NCI-H128 (cell line): ENCODE results near the gene PEAR1.
"Not testable (repeated sequence)": the region's sequence is repeated elsewhere in the genome, so short reads cannot be mapped to it uniquely, and the experiment has no call there.

Experiments used
- DNase-seq: peaks from one replicate; lab custom pipeline; 2025; ENCODE audit not compliant: unreplicated experiment; lab: John Stamatoyannopoulos, UW

The PEAR1 gene

DNA sequence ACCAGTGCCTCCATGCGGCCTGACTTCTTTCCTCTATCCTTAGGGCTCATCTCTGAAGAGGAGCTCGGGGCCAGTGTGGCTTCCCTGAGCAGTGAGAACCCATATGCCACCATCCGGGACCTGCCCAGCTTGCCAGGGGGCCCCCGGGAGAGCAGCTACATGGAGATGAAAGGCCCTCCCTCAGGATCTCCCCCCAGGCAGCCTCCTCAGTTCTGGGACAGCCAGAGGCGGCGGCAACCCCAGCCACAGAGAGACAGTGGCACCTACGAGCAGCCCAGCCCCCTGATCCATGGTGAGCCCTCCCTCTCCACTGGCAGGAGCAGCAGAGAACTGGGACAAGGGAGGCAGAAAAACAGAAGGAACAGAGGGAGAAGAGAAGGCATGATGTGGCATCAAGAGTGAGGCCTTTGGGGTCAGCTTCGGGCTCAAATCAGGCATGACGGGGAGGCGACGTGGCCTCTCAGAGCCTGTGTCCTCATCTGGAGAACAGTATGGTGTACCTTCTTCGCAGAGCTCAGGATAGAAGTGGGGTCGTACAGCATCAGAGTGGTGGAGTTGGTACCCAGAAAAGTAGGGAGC, 20.4 kb downstream of the PEAR1 start:
- DNase-seq: no peak

DNA sequence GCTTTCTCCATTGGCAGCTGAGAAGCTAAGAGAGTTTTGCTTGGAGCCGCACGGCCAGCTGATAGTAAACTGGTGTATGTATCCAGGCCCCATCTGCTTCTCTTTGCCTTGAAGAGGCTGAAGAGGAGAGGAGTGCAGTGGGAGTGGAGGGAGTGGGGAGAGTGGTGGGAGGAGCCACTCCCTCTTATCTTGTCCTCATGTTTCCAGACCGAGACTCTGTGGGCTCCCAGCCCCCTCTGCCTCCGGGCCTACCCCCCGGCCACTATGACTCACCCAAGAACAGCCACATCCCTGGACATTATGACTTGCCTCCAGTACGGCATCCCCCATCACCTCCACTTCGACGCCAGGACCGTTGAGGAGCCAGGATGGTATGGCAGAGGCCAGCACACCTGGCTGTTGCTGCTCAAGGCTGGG, 20.9 kb downstream of the PEAR1 start:
- no peak for DNase-seq

DNA sequence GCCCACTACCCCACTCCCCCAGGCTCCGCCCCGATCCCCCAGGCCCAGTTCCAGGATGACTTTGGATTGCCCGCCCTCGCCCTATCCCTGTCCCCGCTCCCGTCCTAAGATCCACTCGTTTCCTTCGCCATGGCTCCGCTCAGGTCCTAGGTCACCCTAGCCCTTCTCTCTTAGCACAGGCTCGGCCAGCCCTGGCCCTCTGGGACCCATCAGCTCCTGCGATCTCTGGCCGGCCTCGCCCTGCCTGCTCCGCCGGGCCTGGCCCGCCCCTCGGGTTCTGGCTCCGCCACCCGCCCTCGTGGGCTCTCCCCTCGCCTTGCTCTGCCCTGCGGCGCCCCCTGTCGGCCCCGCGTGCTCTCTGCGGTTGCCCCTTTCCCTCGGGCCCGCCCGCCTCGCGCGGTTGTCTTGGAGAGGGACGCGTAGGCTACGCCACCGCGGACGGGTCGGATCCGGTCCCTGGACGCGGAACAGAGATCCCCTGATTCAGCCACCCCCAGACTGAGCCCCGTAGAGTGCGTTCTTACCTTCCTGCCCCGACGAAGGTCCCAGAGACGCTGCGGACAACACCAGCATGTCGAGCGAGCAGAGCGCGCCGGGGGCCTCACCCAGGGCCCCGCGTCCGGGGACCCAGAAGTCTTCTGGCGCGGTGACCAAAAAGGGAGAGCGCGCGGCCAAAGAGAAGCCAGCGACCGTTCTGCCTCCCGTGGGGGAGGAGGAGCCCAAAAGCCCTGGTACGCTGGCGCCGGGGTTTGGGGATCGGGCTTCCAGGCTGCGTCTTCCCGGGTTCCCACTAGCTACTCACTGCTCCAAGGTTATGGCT, 26.9 kb downstream of the PEAR1 start, which contains the start of gene LRRC71:
Gene LRRC71 (plus strand): TSS at position 400 of the 820 bp plus-strand sequence. CDS start 172 bp downstream, at position 572.
- peak; percentile 38 for DNase-seq

DNA sequence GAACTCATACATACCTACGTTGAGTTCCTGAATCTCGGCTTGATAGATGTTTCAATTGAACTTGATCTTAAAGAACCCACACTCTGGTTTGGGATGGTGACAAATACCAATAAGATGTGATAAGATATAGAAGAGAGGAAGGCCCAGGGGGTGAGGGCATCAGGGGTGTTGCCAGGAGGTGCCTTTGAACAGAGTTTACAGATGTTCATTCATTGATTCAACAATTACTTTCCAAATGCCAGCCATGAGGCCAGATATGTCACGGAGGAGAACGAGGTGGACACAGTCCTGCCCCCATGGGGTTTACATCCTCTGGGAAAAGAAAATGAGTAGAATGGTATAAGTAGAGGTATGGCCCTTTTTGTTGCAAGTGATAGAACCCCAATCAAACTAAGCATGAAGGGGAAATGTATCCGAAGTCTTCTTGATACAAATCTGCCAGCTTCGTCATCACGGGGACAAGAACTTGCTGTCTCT, 27.6 kb downstream of the PEAR1 start:
- no peak for DNase-seq

DNA sequence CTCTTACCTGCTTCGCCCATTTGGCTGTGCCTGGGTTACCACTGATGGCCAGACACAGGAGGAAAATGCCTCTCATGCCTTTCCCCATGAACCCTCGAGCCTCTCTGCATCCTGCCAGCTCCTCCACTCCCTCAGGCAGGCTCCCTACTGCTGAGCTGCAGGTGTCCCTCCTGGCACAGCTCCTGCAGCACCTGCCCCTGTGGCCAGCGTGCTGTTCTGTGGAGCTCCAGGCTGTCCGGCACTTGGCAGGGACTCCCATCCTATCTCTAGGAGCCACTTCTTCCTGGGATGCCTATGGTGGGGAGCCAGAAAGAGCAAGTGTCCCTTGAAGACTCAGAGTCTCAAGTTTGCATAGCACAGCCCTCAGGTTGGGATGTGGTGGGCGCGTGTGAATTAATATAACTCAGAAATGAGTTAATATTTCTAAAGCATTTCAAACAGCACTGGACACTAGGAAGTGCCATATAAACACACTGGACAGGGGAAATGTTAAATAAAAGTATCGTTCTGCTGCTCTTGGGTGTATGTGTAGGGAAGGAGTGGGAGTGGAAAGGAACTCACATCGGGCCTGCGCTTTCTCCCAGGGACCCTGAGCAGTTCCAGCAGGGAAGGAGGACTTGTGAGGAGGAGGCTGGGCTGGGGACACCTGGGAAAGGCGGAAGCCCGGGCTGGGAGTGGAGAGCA, 29.6 kb downstream of the PEAR1 start:
- no peak for DNase-seq

DNA sequence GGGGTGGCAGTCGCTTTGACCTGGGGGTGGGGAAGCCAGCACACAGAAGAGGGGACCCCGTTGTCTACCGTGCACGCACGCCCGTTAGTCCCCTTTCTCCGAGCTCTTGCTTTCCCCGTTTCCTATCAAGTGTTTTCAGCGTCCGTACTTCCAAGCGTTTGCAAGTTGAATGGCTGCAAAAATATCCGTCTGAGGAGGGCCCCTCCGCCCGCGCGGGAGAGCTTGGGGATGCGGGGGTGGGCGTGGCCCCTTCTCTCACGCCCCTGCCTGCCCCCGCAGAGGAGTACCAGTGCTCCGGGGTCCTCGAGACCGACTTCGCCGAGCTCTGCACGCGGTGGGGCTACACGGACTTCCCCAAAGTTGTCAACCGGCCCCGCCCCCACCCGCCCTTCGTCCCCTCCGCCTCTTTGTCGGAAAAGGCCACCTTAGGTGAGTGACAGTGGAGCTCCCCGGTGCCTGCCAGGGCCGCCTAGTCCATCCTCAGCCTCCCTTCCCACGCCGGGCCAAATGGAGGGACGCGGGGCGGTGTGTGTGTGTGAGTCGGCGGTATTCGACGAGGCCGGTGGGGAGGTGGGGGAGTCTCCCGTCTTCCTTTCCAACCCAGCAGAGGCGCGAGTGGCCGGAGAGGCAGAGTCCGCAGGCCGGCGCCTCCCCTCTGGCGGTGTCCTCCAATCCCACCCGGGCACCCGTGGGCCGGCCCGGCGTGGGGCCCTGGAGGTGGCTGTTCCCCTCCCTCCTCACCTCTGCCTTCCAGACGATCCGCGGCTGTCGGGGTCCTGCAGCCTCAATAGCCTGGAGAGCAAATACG, 30.4 kb downstream of the PEAR1 start:
- no peak for DNase-seq

DNA sequence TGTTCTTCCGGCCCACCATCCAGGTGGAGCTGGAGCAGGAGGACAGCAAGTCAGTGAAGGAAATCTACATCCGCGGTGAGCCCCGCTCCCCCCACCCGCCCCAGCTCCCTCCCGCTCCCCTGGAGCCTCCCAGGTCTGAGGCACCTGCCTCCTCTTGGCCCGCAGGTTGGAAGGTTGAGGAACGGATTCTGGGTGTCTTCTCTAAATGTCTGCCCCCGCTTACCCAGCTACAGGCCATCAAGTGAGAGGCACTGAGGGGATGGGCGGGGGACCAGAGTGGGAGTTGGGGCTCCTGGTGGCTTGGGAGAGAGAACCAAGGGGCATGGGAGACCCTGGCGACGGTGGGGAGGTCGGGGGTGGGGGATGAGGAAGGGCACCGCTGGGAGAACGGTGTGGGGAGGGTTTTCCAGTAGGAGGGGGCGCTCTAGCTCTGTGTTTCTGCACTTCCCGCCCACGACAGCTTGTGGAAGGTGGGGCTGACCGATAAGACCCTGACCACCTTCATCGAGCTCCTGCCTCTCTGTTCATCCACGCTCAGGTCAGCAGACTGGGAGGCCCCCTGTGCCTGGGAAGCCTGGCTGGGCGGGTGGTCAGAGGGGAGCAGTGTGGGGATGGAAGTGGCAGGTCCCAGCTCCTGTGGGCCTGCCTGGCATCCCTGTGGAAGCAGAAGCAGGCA, 31.1 kb downstream of the PEAR1 start:
- no peak for DNase-seq

DNA sequence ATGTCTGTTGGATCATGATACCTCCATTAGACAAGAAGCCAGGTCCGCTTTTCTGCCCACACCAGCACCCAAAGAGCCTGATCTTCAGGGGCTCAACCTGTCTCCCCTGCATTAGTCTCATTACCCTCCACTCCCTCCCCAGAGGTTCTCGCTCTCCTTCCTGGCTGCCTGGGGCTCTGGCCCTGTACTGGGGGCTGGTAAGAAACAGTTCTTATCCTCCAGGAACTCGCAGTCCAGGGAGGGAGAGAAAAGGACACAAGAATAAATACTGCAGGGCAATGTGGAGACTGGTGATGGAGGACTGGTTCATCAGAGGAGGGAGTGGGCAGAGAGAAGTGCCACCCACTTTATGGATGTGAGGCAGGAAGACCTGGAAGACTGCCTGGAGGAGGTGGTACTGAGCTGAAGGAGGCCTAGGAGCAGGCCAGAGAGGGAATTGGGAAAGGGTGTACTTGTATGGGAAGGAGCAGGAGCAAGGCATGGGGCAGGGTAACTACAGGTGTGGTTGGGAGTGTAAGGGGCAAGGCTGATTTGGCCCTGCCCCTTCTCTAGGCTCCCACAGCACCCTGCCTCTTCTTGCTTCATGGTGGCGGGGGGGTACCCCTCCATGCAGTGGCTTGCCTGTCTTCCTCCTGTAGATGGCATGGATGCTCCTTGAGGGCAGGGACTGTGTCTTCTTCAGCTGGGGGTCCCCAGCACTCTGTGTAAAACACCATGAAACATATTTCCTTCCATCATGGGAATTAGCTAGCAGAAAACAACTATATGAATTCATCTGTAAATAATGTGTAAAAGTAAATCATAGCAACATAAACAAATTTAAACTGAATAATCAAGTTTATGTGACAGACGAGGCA, 31.9 kb downstream of the PEAR1 start:
- DNase-seq: no peak

DNA sequence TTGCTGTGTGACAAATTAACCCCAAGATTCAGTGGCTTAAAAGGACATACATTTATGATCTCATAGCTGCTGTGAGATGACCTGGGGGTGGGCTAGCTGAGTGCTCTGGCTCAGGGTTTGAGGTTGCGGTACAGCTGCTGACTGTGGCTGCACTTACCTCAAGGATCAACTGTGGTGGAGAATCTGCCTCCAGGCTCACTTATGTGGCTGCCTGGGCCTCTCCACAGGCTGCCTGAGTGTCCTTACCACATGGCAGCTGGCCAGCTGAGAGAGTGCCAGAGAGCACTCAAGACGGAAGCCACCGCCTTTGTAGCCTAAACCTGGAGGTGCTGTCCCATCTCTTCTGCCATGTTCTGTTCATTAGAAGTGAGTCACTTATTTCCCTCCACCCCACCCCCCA, 32.7 kb downstream of the PEAR1 start:
- DNase-seq: peak; percentile 24

DNA sequence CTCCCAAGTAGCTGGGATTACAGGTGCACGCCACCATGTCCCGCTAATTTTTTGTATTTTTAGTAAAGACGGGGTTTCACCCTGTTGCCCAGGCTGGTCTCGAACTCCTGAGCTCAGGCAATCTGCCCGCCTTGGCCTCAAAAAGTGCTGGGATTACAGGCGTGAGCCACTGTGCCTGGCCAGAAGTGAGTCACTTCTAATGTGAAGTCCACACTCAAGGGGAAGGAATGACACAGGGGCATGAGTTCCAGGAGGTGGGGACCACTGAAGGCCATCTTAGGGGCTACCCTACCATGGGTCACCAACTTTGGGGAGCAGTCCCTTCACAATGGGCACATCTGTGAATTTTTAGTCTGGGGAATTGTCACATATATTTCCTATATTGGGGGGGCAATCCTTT, 33.2 kb downstream of the PEAR1 start:
- DNase-seq: not testable (repeated sequence)

DNA sequence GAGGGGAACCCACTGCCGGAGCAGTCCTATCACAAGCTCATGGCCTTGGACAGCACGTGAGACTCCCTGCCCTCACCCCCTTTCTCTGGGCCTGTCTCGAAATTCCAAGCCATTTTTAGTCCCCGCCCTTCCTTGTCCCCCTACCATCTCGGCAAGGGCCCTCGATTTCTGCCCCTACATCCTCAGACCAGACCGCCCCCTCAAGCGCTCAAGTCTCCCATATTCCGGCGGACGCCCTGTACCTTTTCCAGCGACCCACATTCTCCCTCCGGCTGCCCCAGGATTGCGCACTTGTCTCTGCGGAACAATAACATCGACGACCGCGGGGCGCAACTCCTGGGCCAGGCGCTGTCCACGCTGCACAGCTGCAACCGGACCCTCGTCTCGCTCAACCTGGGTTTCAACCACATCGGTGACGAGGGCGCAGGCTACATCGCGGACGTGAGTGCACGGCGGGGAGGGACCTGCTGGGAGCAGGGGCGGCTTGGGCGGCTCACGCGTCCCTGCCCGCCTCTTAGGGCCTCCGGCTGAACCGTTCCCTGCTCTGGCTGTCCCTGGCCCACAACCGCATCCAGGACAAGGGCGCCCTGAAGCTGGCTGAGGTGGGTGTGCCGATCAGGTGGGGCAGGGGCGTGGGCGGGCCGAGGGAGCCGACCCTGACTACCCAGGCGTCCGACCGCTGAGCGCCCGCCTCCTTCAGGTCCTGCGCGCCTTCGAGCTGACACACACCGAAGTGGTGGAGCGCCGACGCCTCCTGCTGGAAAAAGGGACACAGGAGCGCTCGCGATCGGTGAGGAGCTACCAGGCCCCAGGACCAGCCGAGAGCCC, 33.9 kb downstream of the PEAR1 start:
- peak; percentile 70 for DNase-seq

DNA sequence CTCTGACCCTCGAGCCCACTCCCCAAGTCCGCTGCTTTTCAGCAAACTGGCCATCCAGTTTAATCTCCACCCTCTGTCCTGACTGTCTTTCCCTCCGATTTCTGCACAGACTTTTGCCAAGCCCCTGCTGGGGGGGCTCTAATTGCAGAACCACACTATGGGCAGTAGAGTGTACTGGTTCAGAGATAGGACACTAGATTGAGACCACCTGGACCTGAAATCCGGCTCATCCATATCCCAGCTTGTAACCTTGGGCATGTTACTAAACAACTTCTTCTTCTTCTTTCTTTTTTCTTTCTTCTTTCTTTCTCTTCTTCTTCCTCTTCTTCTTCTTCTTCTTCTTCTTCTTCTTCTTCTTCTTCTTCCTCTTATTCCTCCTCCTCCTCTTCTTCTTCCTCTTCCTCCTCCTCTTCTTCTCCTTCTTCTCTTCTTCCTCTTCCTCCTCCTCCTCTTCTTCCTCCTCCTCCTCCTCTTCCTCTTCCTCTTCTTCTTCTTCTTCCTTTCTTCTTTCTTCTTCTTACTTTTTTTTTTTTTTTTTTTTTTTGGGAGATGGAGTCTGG, 34.6 kb downstream of the PEAR1 start:
- DNase-seq: no peak

DNA sequence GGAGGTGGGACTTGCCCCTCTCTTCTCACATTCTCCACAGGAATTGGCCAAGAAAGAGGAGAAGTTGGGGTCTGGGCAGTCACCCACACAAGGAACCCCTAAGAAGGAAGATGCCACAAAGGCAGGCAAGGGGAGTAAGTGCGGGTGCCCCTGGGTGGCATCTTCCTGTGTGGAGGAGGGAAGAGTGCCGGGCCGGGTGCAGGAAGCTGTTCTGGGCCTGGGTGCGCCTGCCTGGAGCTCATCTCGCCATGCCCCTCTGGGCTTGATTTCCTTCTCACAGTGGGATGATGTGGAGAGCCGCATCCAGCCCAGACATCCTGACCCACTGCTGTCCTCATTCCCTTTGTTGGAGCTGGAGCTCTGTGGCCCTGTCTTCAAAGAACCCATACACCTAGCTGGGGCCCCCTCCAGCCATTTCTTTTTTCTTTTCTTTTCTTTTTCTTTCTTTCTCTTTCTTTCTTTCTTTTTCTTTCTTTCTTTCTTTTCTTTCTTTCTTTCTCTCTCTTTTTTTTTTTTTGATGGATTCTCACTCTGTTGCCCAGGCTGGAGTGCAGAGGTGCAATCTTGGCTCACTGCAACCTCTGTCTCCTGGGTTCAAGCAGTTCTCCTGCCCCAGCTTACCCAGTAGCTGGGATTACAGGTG, 36.2 kb downstream of the PEAR1 start:
- no peak for DNase-seq

DNA sequence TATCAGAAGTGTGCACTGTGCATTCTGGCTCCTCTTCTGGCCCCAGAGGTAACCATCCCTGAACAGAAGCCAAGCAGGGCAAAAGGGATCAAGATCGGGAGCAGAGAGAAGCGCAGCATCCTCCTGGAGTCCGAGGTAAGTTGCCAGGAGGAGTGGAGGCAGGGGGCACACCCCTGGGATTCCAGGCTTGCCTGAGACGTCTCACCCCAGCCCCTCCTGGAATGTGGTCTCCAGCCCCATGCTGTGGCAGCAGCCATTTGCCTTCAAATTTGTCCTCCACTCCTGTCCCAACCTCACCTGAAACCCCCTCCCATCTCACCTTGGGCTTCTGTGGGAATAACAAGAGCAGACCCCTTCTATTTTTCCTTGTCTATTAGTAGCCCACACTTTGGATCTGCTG, 37.0 kb downstream of the PEAR1 start:
- DNase-seq: no peak

DNA sequence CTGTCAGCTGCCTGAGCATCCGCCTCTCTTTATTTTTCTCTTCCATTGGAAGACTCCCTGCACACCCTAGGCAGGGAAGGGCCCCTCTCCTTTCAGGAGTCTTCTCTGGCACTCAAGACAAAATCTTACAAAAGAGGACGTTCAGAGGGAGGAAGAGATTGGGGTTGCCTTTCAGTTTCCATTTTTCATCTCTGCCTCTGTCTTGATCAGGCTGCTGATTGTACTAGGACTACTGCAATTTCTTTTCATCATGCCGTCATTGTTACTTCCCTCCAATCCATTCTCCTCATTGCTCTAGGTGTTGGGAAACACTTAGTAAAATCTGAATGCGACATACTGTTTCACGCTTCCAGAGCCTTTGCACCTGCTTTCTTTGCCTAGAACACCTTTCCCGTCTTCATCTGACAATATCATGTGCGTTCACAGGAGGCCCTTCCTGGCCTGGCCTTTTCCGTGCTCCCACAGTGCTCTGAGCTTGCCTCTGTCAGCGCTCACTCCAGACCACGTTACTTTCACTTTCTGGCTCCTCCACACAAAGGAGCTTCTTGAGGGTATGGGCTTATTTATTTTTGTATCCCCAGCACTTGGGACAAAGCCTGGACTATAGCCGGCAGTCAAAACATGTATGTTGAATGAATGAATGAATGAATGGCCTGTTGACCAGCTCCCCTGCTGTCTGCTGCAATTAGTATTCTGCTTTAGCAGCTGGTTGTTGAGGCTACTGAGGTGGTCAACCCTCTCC, 37.9 kb downstream of the PEAR1 start:
- DNase-seq: no peak

DNA sequence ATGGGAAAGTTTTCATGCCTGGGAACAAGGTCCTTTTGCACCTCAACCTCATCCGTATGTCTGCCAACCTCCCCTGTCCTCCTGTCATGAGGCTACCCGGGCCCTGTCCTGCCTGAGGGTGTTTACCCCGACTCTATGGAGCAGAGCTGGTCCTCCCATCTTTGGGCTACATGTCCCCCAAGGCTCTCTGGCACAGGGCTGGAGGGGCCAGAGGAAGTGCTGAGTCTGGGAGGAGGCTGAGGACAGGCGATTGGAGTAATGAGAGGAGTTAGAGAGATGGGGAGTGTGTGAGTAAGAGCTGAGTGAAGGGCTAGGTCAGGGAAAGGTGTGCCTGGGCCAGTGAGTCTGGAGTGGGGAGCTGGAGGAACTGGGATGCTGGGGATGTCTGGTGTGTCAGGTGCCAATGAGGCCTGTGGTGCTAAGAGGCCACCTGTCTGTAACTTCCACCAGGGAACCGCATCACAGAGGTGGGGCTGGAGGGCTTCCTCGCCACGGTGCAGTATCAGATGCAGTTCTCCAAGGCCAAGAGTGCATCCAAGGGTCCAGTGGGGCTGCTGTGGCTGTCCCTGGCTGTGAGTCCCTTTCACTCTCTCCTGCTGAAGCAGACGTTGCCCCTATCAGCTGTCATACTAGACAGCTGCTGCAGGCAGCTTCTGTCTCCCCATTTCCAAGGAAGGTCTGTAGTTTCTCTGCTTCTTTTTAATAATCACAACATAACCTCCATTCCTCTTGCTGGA, 38.6 kb downstream of the PEAR1 start:
- DNase-seq: no peak

DNA sequence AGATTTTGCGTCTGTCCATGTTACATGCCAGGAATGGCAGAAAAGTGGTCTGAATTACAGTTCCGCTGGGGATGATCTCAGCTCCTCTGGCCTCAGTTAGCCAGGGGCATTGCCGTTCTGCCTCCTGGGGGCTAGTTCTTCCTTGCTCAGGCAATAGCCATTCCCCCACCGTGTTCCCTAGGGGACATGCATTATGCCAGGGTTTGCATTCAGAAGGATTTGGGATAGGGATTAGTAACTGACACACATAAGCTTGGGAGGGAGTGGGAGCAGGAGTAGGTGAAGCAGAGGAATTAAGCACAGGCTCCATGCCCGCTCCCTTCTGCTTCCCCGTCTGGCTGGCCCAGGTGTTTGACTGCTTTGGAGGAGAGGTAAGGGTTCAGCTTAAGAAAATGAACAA, 39.6 kb downstream of the PEAR1 start:
- no peak for DNase-seq
